NCI-H748 (cell line): ENCODE results near the gene KYAT1.

Source experiments
- DNase-seq: peaks from one replicate; lab custom pipeline; 2025; ENCODE audit not compliant: unreplicated experiment; lab: John Stamatoyannopoulos, UW

The KYAT1 gene

DNA sequence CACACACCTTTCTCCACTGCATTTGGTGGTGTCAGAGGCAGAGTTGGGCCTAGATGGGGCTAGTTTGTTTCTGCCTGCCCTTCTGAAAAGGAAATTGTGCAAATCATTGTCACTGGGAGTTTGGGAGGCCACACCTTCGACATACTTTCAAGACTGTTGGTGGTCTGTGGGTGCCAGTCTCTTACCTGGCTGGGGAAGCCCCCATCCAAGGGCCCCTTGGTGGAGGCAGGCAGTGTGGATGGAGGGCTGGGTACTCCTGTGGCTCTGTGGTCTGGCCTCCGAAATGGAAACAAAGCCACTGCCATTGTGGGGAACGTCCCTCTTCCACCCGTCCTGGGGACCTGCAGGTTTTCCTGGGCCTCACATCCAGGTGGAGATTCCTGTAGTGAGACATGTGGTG, 28.1 kb upstream of the KYAT1 start:
- DNase-seq, result no peak

DNA sequence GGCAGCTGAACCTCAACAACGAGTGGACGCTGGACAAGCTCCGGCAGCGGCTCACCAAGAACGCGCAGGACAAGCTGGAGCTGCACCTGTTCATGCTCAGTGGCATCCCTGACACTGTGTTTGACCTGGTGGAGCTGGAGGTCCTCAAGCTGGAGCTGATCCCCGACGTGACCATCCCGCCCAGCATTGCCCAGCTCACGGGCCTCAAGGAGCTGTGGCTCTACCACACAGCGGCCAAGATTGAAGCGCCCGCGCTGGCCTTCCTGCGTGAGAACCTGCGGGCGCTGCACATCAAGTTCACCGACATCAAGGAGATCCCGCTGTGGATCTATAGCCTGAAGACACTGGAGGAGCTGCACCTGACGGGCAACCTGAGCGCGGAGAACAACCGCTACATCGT, 26.6 kb upstream of the KYAT1 start:
- no peak for DNase-seq

DNA sequence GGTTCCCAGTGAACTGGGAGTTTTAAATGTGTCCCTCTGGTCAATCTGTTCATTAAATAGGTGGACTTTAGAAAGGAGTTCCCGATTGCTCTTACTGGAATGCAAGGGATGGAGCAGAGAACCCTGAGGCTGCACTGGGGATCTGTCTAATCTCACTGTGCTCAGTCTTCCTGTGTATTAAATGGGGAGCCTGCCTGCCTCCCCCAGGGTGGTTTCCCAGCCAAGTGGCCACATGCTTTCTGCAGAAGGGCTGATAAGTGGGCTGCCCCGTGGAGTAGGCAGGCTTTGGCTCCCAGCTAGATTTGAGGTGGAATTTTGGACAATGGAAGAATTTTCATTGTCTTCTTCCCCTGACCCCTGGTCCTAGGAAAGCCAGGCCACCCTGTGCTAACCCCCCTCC, 25.0 kb upstream of the KYAT1 start:
- no peak for DNase-seq

DNA sequence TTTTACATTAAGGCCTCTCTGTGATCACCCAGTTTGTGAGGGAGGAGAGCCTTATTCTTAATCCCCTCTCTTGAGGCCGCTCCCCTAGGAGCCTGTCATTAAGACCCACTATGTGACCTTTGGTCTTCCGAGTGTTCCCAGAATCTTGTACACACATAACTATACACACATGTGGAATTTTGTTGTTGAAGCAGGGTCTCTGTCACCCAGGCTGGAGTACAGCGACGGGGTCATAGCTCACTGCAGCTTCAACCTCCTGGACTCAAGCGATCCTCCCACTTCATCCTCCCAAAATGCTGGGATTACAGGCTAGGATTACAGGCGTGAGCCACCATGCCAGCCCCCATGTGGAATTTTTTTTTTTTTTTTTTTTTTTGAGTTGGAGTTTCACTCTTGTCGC, 24.2 kb upstream of the KYAT1 start:
- DNase-seq, result no peak

DNA sequence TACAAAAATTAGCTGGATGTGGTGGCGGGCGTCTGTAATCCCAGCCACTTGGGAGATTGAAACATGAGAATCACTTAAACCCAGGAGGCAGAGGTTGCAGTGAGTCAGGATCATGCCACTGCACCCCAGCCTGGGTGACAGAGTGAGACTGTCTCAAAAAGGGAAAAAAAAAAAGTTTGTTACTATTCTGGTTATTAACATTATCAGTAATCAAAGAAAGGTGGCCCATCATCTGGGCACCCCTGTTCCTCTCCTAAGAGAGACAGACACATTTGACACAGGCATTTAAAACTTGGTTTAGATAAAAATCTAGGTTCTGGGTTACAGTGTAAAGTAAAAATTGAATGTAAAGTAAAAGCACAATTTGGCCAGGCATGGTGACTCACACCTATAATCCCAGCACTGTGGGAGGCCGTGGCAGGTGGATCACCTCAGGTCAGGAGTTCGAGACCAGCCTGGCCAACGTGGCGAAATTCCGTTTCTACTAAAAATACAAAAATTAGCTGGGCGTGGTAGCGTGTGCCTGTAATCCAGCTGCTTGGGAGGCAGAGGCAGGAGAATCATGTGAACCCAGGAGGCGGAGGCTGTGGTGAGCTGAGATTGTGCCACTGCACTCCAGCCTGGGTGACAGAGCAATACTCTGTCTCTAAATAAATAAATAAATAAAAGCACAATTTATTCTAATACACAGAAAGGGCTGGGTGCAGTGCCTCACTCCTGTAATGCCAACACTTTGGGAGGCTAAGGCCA, 22.3 kb upstream of the KYAT1 start:
- no peak for DNase-seq

DNA sequence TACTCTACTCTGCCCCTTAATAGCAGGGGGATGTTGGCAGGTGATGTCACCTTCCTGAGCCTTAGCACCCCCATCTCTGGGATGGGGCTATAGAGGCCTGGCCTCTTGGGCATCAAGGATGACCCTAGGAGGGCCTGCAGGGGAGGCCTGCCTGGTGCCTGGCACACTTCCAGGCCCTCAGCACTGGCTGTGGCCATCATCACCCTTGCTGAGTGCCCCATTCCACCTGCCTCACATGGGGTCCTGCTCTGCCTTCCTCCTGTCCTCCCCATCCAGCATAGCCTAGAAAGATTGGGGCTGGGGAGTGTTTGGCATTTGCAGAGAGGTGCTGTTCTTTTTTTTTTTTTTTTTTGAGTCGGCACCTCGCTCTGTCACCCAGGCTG, 21.3 kb upstream of the KYAT1 start:
- DNase-seq, result no peak

DNA sequence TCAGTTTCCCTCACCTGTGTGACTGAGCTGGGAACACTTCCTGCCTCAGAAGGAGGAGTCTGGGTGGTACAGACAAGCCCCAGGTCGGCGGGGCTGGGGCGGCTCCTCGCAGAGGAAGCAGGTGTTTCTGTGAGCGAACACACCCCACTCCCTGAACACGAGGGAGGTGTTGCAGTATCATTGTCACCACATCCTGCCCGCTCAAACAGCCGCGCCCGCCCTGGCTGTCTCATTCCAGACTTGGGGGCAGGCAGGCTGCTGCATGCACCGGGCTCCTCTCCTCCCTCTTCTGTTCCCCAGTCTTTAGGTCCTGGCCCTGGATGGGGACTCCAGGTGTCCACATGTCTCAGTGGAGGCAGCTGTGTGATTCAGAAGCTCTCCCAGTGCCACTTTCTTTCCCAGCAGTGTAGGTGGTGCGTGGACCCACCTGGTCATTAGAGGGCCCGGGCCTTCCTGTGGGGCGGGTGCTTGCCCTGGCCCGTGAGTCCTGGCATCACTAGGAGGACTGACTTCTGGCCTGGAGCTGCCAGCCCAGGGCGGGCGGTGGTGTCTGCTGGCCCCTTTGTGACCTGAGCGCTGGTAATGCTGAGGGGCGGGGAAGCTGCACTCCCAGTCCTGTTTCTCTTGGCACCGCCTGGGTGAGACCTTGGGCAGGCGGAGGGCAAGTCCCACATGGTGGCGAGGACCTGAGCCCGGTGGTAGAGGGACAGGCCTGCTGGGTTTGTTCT, 20.8 kb upstream of the KYAT1 start:
- DNase-seq, result peak; percentile 35

DNA sequence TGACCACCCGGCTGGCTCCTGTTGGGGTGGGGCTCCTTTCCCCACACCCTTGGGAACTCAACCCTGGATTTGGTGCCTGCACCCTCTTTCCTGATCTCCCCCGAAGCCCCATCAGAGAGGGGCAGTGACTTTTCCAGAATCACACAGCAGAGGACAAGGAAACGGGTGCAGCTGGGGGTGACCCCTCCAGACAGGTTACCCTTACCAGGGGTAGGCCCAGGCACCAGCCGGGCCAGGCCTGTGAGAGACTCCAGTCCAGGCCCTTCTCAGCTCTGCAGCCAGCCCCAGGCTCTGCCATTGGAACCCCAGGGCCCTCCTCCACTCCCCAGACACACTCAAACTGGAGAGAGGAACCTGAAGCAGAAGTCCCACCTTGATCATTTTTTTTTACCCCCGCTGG, 20.1 kb upstream of the KYAT1 start:
- no peak for DNase-seq

DNA sequence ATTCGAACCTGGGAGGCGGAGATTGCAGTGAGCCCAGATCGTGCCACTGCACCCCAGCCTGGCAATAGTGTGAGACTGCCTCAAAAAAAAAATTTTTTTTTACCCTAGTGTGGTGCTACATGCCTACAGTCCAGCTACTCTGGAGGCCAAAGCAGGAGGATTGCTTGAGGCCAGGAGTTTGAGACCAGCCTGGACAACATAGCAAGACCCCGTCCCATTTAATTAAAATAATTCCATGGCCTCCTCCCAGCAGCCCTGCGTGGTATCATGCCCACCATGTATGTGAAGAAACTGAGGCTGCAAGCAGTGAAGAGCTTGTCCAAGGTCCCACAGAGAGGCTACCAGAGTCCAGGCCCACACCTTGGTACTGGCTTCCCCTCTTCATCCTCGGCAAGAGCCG, 19.6 kb upstream of the KYAT1 start:
- no peak for DNase-seq

DNA sequence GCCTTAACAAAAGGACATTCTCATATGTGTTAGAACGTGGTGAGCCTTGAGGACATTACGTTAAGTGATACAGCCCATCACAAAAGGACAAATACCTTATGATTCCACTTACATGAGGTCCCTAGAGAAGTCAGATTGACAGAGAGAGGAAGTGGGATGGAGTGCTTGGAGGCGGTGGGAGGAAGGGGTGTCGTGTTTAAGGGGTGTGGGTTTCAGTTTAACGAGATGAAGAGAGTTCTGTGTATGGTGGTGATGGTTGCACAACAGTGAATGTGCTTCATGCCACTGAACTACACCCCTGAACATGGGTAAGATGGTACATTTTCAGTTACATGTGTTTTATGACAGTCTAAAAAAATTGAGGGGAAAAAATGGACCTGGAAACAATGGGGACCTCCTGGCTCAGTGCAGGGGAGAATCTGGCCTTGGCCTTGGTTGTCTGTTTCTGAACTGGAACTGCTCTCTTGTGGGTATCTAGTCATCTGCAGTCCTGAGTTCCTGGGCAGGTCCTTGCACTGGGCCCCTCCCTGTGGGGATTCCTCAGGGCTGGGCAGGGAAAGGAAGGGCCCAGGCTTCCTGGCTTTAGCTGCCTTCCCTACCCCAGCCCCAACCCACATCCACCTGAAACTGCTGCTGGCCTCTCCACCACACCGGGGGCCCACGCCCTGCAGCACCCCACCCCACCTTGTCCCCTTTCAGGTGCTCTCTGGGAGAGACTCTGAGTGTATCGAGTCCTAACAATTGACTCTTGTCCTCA, 18.0 kb upstream of the KYAT1 start:
- DNase-seq, result no peak

DNA sequence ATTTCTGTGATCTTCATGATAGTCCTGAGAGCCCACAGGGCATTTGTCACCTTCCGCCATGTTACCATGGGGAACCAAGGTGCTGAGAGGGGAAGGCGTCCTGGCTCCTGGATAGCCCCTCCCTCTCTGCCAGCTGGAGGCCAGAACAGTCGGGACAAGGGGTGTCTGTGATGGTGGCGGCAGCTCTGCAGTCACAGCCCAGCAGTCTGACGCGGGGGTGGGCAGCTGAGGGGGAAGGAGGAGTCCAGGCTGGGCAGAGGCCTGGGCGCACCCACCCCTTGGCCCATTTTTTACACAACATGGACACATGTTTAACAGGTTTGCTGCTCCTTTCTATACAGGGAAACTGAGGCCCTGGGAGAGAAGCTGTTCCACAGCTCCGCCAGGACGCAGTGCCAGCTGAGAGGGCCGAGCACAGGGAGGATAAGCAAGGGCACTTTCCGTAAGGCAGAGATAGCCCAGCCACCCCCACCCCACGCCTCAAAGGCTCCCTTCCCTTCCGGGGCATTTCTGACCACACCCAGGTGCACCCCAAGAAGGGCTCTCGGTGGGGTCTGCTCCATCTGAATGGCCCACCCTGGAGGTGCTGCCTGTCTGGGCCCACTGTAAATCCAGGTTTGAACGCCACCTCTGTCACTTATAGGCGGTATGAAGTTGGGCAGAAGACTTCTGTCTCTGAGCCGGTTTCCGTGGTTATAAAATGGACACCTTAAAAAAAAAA, 17.3 kb upstream of the KYAT1 start:
- no peak for DNase-seq

DNA sequence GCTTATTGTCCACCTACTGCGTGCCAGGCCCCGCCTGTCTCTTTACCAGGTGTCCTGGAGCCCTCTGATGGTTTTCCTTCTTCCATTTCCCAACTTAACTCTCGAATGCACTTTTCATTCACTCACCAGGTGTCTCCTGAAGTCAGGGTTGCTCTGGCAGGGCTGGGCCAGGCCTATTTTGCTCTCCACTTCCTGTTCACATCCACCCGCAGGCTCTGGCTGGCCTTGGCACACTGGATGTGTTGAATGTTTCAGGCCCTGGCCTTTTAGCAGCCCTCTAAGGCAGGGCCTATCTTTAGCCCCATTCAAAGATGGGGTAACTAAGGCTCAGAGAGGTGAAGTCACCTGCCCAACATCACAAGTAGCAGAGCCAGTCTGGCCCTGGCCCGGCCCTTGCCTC, 16.6 kb upstream of the KYAT1 start:
- no peak for DNase-seq

DNA sequence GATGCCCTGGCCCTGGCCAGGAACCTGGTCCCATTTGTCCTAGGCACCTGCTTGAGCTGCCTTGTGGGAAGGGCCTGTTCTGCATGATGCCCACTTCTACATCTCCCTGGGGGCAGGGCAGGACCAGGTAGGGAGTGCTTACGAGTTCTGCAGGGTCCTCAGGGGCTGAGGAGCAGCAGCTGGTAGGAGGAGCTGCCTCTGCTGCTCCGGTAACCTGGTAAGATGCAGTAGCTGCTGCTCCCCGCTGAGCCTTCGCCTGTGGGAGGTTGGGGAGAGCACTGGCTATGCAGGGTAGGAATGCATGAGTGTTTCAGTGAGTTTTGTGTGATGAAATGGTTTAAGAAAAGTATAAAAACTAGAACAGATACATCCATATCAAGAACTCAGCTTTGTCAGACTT, 13.8 kb upstream of the KYAT1 start:
- no peak for DNase-seq

DNA sequence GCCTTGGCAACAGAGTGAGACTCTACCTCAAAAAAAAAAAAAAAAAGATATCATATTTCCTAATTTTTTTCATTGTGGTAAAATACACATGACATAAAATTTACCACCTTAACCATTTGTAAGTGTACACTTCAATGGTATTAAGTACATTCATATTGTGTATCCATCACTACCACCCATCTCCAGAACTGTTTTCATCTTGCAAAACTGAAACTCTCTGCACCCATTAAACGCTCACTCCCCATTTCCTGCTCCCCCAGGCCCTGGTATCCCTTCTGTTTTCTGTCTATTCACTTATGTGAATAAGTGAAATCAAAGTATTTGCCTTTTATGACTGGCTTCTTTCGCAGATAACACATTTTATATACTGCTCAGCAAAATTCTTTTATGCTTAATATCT, 13.0 kb upstream of the KYAT1 start:
- DNase-seq, result no peak

DNA sequence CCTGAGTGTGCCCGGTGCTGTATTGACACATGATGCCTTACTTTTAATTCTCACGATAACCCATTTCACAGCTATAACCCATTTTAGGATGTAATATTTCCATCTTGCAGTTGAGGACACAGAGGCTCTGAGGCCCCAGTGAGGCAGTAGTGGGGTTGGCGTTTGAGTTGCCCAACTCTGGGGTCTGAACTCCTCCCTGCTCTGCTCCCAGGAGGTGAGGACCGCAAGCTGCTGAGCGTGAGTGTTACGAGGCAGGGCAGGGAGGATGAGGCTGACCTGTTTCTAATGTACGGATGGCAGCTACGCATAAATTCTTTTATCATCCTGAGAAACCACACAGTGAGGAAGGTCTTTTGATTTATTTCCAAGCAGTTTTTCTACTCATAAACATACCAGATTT, 11.6 kb upstream of the KYAT1 start:
- no peak for DNase-seq

DNA sequence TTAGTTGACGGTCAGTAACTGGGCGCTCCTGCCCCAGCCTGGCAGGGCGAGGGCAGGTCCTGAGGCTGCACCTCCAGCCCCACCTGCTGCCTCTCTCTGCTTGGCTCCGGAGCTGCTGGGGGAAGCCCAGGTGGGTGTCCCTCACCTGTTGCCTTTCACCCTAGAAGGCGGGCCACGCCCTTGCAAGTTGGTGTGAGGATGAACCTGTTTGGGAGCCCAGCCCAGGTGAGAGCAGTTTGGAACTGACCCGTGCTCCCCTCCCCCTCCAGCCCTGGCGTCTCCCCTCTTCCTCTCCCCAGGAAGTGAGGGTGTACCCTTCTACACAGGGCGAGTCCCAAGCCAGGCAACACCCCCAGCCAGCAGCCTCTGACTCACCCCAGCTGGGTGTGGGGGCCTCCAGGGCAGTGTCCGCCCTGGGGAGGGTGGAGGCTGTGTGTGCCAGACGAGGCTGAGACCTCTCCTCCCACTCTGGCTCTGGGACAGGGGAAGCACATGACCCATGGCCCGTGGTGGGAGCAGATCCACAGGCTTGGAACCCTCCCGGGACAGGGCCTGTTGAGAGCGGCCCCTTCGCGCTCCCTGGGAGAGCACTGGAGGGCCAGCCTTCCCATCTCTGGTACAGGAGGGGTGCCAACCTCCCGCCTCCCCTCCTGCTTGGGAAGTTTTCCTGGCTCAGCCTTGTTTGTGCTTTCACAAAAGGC, 10.6 kb upstream of the KYAT1 start:
- no peak for DNase-seq

DNA sequence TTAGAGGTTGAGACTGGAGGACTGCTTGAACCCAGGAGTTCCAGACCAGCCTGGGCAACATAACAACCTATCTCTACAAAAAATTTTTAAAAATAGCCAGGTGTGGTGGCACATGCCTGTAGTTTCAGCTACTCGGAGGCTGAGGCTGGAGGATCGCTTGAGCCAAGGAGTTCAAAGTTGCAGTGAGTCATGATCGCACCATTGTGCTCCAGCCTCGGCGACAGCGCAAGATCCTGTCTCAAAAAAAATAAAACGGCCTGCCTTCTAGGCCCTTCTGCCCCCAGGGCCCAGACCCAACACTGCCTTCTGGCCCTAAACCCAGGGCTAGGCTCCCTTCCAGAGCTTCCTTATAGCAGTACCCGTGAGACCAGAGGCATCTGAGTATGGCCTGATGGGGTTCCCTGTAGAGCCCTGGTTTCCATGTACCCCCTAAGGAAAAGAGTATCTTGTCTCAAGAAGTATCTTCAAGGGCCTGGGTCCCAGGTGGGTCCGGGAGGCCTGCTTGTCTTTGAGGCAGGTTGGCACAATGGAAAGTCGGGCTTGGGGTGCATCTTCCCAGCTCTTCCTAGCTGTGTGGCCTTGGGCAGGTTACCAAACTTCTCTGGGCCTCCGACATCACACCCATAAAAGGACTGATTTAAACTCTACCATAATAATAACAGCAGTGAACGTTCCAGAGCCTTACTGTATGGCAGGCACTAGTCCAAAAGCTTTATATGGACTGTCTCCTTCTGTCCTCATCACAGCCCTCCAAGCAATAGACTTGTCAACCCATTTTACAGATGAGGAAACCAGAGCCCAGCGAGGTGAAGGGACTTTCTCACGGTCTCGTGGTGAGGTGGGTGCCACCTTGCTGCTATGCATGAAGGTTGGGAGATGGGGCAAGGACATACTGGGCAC, 9.8 kb upstream of the KYAT1 start:
- DNase-seq, result no peak

DNA sequence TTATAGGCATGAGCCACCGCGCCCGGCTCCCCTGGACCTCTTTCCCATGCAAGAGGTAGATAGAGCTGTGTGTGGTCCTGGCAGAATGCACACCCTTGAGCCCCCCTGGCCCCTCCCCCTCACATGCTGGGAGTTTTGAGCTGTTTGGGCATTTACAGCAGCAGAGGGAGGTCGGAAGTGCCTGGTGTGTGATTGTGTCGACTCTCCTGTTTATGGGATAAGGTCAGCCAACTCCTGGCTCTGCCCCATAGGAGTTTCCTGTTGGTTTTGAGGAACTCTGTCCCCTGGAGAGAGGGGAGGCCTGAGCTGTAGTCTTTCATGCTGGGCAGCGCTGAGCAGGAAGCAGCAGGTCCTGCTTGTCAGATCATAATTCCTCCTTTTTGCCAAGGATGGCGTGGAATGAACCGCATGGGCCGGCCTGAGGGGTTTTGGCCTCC, 6.2 kb upstream of the KYAT1 start:
- no peak for DNase-seq

DNA sequence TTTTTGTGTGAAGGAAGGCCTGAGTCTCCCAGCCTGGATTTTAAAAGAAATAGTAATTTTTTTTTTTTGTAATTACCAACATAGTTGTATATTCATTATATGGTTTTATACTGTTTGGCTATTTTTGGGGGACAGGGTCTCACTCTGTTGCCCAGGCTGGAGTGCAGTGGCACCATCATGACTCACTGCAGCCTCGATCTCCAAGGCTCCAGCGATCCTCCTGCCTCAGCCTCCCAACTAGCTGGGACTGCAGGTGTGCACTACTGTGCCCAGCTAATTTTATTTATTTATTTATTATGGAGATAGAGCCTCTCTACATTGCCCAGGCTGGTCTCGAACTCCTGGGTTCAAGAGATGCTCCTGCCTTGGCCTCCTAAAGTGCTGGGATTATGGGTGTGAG, 5.3 kb upstream of the KYAT1 start:
- DNase-seq, result no peak
